ENCODE data around the gene TIAM1.

DNA sequence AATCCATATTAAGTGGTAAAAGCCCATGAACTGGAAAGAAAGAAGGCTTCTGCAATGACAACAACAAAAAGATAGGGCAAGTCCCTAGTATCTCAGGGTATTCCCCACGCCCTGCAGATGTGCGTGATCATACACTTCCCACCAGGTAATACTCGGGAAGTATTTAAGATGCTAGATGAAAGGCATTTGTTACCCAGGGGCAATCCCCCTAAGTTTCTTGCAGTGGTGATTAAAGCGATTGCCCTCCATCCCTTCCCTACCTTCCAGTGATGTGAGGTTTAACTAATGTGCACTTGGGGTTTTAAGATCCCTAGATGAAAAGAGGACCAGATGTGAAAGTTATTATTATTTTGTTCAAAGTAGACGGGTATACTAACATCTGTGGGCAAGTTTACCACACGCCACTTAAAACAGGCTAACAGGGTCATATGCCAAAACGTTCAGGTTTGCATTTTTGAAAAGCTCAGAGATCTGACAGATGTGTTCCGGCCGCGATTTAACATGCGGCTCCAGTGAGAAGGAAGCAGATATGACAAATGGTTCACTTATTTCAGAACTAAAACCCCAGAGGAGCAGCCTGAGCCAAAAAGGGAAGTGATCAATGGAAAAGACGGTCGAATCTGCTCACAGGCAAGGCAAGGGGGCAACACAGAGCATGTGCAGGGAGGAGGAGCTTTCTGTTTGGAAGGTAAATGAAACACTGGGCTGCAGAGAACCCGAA is 17.4 kb downstream of the TIAM1 start:
- no peak for TF ChIP-seq TCF7L2 (IDR thresholded peaks at IDR 0.05; ENCODE audit: low read depth, low read length)
- TF ChIP-seq, protein P1, sequence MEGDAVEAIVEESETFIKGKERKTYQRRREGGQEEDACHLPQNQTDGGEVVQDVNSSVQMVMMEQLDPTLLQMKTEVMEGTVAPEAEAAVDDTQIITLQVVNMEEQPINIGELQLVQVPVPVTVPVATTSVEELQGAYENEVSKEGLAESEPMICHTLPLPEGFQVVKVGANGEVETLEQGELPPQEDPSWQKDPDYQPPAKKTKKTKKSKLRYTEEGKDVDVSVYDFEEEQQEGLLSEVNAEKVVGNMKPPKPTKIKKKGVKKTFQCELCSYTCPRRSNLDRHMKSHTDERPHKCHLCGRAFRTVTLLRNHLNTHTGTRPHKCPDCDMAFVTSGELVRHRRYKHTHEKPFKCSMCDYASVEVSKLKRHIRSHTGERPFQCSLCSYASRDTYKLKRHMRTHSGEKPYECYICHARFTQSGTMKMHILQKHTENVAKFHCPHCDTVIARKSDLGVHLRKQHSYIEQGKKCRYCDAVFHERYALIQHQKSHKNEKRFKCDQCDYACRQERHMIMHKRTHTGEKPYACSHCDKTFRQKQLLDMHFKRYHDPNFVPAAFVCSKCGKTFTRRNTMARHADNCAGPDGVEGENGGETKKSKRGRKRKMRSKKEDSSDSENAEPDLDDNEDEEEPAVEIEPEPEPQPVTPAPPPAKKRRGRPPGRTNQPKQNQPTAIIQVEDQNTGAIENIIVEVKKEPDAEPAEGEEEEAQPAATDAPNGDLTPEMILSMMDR (IDR thresholded peaks at IDR 0.05) = no peak
